Measurements from ENCODE around the gene WNT9A.

- TF ChIP-seq, protein P1, sequence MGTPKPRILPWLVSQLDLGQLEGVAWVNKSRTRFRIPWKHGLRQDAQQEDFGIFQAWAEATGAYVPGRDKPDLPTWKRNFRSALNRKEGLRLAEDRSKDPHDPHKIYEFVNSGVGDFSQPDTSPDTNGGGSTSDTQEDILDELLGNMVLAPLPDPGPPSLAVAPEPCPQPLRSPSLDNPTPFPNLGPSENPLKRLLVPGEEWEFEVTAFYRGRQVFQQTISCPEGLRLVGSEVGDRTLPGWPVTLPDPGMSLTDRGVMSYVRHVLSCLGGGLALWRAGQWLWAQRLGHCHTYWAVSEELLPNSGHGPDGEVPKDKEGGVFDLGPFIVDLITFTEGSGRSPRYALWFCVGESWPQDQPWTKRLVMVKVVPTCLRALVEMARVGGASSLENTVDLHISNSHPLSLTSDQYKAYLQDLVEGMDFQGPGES (IDR thresholded peaks at IDR 0.05; ENCODE audit: low read depth, low read length): no peak
- TF ChIP-seq POLR2AphosphoS5 (IDR thresholded peaks at IDR 0.05; ENCODE audit: low read depth, low read length) (no peak), CTCF (IDR thresholded peaks at IDR 0.05) (no peak), MEF2A (IDR thresholded peaks at IDR 0.05; ENCODE audit: borderline replicate concordance, low read depth) (no peak), TEAD4 (IDR thresholded peaks at IDR 0.05; ENCODE audit: borderline replicate concordance, insufficient read depth) (no peak), TAF1 (IDR thresholded peaks at IDR 0.05; ENCODE audit: borderline replicate concordance, low read depth, low read length) (no peak)
- TF ChIP-seq, protein P2, sequence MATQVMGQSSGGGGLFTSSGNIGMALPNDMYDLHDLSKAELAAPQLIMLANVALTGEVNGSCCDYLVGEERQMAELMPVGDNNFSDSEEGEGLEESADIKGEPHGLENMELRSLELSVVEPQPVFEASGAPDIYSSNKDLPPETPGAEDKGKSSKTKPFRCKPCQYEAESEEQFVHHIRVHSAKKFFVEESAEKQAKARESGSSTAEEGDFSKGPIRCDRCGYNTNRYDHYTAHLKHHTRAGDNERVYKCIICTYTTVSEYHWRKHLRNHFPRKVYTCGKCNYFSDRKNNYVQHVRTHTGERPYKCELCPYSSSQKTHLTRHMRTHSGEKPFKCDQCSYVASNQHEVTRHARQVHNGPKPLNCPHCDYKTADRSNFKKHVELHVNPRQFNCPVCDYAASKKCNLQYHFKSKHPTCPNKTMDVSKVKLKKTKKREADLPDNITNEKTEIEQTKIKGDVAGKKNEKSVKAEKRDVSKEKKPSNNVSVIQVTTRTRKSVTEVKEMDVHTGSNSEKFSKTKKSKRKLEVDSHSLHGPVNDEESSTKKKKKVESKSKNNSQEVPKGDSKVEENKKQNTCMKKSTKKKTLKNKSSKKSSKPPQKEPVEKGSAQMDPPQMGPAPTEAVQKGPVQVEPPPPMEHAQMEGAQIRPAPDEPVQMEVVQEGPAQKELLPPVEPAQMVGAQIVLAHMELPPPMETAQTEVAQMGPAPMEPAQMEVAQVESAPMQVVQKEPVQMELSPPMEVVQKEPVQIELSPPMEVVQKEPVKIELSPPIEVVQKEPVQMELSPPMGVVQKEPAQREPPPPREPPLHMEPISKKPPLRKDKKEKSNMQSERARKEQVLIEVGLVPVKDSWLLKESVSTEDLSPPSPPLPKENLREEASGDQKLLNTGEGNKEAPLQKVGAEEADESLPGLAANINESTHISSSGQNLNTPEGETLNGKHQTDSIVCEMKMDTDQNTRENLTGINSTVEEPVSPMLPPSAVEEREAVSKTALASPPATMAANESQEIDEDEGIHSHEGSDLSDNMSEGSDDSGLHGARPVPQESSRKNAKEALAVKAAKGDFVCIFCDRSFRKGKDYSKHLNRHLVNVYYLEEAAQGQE (IDR thresholded peaks at IDR 0.05; ENCODE audit: low read depth, low read length): no peak
Measured at GRCh38 chr1:227944090-227944930, 3.4 kb downstream of the WNT9A start.

Measured in SK-N-SH (cell line).